ENCODE measurements around the gene PCBP3. TPM values are rescaled to one million over a fixed set of nuclear protein-coding genes. Genes with fewer than 3 reads are reported as not detected.

Gene PCBP3
- total RNA-seq, 1 donor from 2014 or later: 5.0 TPM

GRCh38 chr21:45872902-45873301 lies 229.4 kb downstream of the PCBP3 start:
- H3K9me3 Mint-ChIP-seq: no peaks in the 10 kb centered on the region
- H3K4me3 Mint-ChIP-seq: no peak overlapping the region
- peaks cover 20% of the 10 kb centered on the region for H3K27me3 Mint-ChIP-seq (ENCODE audit: low read depth)
- no peaks in the 10 kb centered on the region for H3K36me3 Mint-ChIP-seq
- no peak overlapping the region for H3K27ac Mint-ChIP-seq
- DNase-seq (ENCODE audit: low spot score in 2 of 2, unreplicated experiment in 2 of 2): no peak
- no peak for TF ChIP-seq CTCF (IDR thresholded peaks at IDR 0.05; ENCODE audit: unreplicated experiment)
- H3K4me1 Mint-ChIP-seq: peaks cover 24% of the 10 kb centered on the region

GRCh38 chr21:45873418-45873817 lies 229.9 kb downstream of the PCBP3 start:
- Mint-ChIP-seq H3K4me1 (peaks cover 24% of the 10 kb centered on the region), H3K36me3 (no peaks in the 10 kb centered on the region), H3K9me3 (no peaks in the 10 kb centered on the region), H3K27ac (no peak overlapping the region), H3K27me3 (ENCODE audit: low read depth) (peaks cover 20% of the 10 kb centered on the region), H3K4me3 (no peak overlapping the region)
- DNase-seq (ENCODE audit: low spot score in 2 of 2, unreplicated experiment in 2 of 2): no peak
- TF ChIP-seq CTCF (IDR thresholded peaks at IDR 0.05; ENCODE audit: unreplicated experiment): no peak

GRCh38 chr21:45873866-45874265 lies 230.3 kb downstream of the PCBP3 start:
- Mint-ChIP-seq H3K27me3 (ENCODE audit: low read depth) (peaks cover 21% of the 10 kb centered on the region), H3K36me3 (no peaks in the 10 kb centered on the region), H3K27ac (no peak overlapping the region), H3K4me3 (no peak overlapping the region), H3K4me1 (peaks cover 24% of the 10 kb centered on the region), H3K9me3 (no peaks in the 10 kb centered on the region)
- no peak for DNase-seq (ENCODE audit: low spot score in 2 of 2, unreplicated experiment in 2 of 2)
- TF ChIP-seq CTCF (IDR thresholded peaks at IDR 0.05; ENCODE audit: unreplicated experiment): no peak

GRCh38 chr21:45874716-45875415 lies 231.3 kb downstream of the PCBP3 start:
- Mint-ChIP-seq H3K27me3 (ENCODE audit: low read depth) (peaks cover 20% of the 10 kb centered on the region), H3K4me3 (peak overlapping the region; percentile 17), H3K9me3 (no peaks in the 10 kb centered on the region), H3K36me3 (no peaks in the 10 kb centered on the region), H3K4me1 (peaks cover 29% of the 10 kb centered on the region), H3K27ac (peak overlapping the region; percentile 83)
- no peak for TF ChIP-seq CTCF (IDR thresholded peaks at IDR 0.05; ENCODE audit: unreplicated experiment)
- DNase-seq (ENCODE audit: low spot score in 2 of 2, unreplicated experiment in 2 of 2): no peak

- peaks cover 31% of the 10 kb centered on the region for H3K4me1 Mint-ChIP-seq
- peak overlapping the region; percentile 83 for H3K27ac Mint-ChIP-seq
- no peak for TF ChIP-seq CTCF (IDR thresholded peaks at IDR 0.05; ENCODE audit: unreplicated experiment)
- H3K4me3 Mint-ChIP-seq: no peak overlapping the region
- no peak for DNase-seq (ENCODE audit: low spot score in 2 of 2, unreplicated experiment in 2 of 2)
- no peaks in the 10 kb centered on the region for H3K36me3 Mint-ChIP-seq
- peaks cover 20% of the 10 kb centered on the region for H3K27me3 Mint-ChIP-seq (ENCODE audit: low read depth)
- no peaks in the 10 kb centered on the region for H3K9me3 Mint-ChIP-seq
These were observed 231.9 kb downstream of the PCBP3 start for GRCh38 chr21:45875416-45875760.

Measured in mesothelial cell of epicardium (in vitro differentiated cells).